Mesothelial cell of epicardium (in vitro differentiated cells): ENCODE results near the gene CD200R1L. TPM values are rescaled to one million over a fixed set of nuclear protein-coding genes. Genes with fewer than 3 reads are reported as not detected.

Source experiments
- DNase-seq, 2 experiments: peaks; one replicate each; pipeline ENCODE4 v3.0.0; 2021; ENCODE audit warnings: low spot score in 2 of 2; ENCODE audit not compliant: unreplicated experiment in 2 of 2
- H3K27ac Mint-ChIP-seq: 2 replicates; pipeline ENCODE4 v1.8.0; 2021; ENCODE audit warnings: mixed read lengths
- H3K27me3 Mint-ChIP-seq: 2 replicates; pipeline ENCODE4 v1.8.0; 2021; ENCODE audit warnings: low read depth, mixed read lengths
- H3K36me3 Mint-ChIP-seq: 2 replicates; pipeline ENCODE4 v1.8.0; 2021; ENCODE audit warnings: mixed read lengths
- H3K4me1 Mint-ChIP-seq: 2 replicates; pipeline ENCODE4 v1.8.0; 2021; ENCODE audit warnings: mixed read lengths
- H3K4me3 Mint-ChIP-seq: 2 replicates; pipeline ENCODE4 v1.8.0; 2021; ENCODE audit warnings: mild to moderate bottlenecking, moderate library complexity, mixed read lengths
- H3K9me3 Mint-ChIP-seq: 2 replicates; pipeline ENCODE4 v1.8.0; 2021; ENCODE audit warnings: mixed read lengths
- total RNA-seq: library from RNA; stranded (reverse); gene quantifications from 3 replicates; pipeline ENCODE4 v1.2.1, GENCODE V29; 2021
- TF ChIP-seq, protein P1 (sequence below): fragments of 200-600 bp; sonication (generic); IDR thresholded peaks from one replicate; pipeline ENCODE4 v1.5.0; 2021; ENCODE audit warnings: antibody characterized with exemption; ENCODE audit not compliant: unreplicated experiment

The CD200R1L gene
- total RNA-seq, 1 donor from 2014 or later = not detected

DNA sequence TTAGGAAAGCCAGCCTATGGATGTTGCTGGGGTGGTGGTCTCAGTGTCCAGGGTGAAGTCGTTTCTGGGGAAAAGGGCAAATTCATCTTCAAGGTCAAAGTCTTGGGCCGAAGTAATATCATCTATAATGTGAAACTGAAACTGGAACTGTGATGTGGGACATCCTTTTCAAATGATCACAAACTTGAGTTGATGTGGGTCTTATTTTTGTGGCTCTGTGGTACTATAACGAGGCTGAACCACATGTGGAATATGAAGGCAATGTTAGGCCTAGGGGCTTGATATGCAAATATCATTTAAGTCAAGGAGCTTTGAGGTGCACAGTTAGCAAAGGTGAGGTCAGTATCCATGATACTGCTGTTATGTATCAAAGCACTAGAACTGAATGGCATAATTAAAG is 1.5 kb upstream of the CD200R1L start:
- DNase-seq = no peak
- no peak overlapping the region for H3K4me3 Mint-ChIP-seq
- TF ChIP-seq, protein P1, sequence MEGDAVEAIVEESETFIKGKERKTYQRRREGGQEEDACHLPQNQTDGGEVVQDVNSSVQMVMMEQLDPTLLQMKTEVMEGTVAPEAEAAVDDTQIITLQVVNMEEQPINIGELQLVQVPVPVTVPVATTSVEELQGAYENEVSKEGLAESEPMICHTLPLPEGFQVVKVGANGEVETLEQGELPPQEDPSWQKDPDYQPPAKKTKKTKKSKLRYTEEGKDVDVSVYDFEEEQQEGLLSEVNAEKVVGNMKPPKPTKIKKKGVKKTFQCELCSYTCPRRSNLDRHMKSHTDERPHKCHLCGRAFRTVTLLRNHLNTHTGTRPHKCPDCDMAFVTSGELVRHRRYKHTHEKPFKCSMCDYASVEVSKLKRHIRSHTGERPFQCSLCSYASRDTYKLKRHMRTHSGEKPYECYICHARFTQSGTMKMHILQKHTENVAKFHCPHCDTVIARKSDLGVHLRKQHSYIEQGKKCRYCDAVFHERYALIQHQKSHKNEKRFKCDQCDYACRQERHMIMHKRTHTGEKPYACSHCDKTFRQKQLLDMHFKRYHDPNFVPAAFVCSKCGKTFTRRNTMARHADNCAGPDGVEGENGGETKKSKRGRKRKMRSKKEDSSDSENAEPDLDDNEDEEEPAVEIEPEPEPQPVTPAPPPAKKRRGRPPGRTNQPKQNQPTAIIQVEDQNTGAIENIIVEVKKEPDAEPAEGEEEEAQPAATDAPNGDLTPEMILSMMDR = no peak
- no peaks in the 10 kb centered on the region for H3K27me3 Mint-ChIP-seq
- H3K9me3 Mint-ChIP-seq = peaks cover 67% of the 10 kb centered on the region
- H3K4me1 Mint-ChIP-seq = peaks cover 11% of the 10 kb centered on the region
- peaks cover 4% of the 10 kb centered on the region for H3K36me3 Mint-ChIP-seq
- no peak overlapping the region for H3K27ac Mint-ChIP-seq

- peaks cover 8% of the 10 kb centered on the region for H3K36me3 Mint-ChIP-seq
- H3K4me1 Mint-ChIP-seq = peaks cover 11% of the 10 kb centered on the region
- H3K27ac Mint-ChIP-seq = no peak overlapping the region
- TF ChIP-seq, protein P1 = no peak
- no peak for DNase-seq
- H3K9me3 Mint-ChIP-seq = peaks cover 67% of the 10 kb centered on the region
- no peak overlapping the region for H3K4me3 Mint-ChIP-seq
- H3K27me3 Mint-ChIP-seq = no peaks in the 10 kb centered on the region
These were observed 1.0 kb upstream of the CD200R1L start for GRCh38 chr3:112847692-112848091.

- peaks cover 52% of the 10 kb centered on the region for H3K9me3 Mint-ChIP-seq
- H3K4me1 Mint-ChIP-seq = peaks cover 11% of the 10 kb centered on the region
- H3K36me3 Mint-ChIP-seq = peaks cover 7% of the 10 kb centered on the region
- no peak overlapping the region for H3K4me3 Mint-ChIP-seq
- TF ChIP-seq, protein P1 = no peak
- H3K27me3 Mint-ChIP-seq = no peaks in the 10 kb centered on the region
- H3K27ac Mint-ChIP-seq = no peak overlapping the region
- DNase-seq = no peak
These were observed 892 bp downstream of the CD200R1L start for GRCh38 chr3:112845772-112846171.

DNA sequence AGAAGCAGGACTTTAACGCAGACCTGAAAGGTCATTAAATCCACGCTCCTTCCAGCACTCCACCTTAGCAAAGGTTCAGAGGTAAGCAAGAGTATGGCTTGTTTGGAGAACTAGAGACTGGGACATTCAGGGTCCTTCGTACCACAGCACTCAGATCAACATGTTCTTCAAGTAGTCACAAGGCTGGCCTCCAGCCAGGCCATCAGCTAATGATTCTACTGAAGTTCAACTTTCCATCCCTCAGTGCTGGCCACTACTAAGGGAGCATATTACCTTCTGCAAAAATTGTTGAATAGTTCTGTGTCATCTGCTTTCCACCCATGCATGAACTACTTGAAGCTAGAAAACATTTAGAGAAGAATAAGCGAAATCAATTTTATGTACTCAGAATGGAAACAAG is 17.6 kb downstream of the CD200R1L start:
- H3K4me3 Mint-ChIP-seq = no peak overlapping the region
- H3K4me1 Mint-ChIP-seq = no peaks in the 10 kb centered on the region
- DNase-seq = no peak
- H3K27ac Mint-ChIP-seq = no peak overlapping the region
- TF ChIP-seq, protein P1 = no peak
- H3K9me3 Mint-ChIP-seq = no peaks in the 10 kb centered on the region
- no peaks in the 10 kb centered on the region for H3K36me3 Mint-ChIP-seq
- H3K27me3 Mint-ChIP-seq = no peaks in the 10 kb centered on the region

GRCh38 chr3:112822064-112823055 is 24.3 kb downstream of the CD200R1L start:
- peak overlapping the region; percentile 70 for H3K27ac Mint-ChIP-seq
- H3K4me3 Mint-ChIP-seq = no peak overlapping the region
- TF ChIP-seq, protein P1 = no peak
- peaks cover 28% of the 10 kb centered on the region for H3K4me1 Mint-ChIP-seq
- H3K9me3 Mint-ChIP-seq = peaks cover 4% of the 10 kb centered on the region
- no peaks in the 10 kb centered on the region for H3K36me3 Mint-ChIP-seq
- H3K27me3 Mint-ChIP-seq = no peaks in the 10 kb centered on the region
- no peak for DNase-seq
